GM19324 (cell line): ENCODE data around the gene TPK1.

ENCODE experiments used
- ATAC-seq: cut with Tn5 transposase; IDR thresholded peaks from one replicate; pipeline ENCODE4 v1.9.1; 2021; ENCODE audit warnings: mild to moderate bottlenecking, moderate library complexity; ENCODE audit not compliant: unreplicated experiment, low FRiP score

TPK1 gene

DNA sequence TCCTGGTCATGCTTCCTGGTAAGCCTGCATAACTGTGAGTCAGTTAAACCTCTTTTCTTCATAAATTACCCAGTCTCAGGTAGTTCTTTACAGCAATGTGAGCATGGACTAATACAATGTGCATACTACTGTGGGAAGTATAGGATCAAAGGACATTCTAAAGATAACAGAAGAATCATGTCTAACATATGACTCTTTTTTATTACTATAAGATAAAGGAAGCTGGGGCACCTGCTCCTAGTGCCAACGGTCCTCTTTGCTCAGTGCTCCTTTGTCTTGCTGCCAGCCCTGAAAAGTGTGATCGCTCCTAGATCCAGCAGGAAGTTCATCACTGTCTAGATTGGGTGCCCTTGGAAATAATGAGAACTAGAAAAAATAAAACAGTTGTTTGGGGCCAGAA lies 289.1 kb downstream of the TPK1 start:
- no peak for ATAC-seq

DNA sequence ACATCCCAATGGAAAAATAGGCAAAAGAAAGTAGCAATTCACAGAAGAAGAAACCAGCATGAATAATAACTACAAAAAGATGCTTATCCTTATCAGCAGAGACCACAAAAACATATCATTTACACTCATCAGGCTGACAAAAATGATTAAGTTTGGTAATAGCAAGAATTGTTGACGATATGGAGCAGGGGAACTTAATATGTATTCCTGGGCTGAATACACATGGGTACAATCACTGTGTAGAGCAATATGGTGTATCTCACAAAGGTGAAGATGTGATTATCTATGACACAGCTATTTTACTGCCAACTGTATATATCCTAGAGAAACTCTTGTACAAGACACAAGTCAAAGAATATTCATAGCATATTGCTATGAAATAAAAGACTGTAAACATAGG lies 290.5 kb downstream of the TPK1 start:
- ATAC-seq = no peak

DNA sequence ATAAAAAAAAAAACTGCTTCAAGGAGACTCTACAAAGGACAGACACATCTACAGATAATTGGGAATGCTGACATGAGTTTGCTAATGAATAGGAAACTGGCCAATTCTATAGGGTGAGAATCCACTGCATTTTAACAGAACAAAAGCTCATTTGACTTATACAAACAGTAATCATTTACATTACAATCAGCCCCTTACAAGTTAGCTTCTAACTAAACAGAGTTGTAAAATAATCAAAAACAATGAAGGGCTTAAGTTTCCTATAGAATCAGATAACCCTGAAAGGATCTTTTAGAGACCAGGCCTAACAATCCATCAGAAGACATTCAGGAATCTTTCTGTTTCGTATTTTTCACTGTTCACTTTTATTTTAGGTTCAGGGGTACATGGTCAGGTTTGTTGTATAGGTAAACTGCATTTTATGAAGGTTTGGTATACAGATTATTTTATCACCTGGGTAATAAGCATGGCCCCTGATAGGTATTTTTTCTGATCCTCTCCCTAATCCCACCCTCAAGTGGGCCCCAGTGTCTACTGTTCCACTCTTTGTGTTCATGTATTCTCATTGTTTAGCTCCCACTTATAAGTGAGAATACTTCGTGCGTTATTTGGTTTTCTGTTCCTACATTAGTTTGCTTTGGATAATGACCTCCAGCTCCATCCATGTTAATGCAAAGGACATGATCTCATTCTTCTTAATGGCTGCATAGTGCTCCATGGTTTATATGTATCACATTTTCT lies 301.0 kb downstream of the TPK1 start:
- no peak for ATAC-seq

- no peak for ATAC-seq
Measured at GRCh38 chr7:144534196-144534595, 301.7 kb downstream of the TPK1 start.

GRCh38 chr7:144531181-144531580 lies 304.7 kb downstream of the TPK1 start:
- no peak for ATAC-seq

DNA sequence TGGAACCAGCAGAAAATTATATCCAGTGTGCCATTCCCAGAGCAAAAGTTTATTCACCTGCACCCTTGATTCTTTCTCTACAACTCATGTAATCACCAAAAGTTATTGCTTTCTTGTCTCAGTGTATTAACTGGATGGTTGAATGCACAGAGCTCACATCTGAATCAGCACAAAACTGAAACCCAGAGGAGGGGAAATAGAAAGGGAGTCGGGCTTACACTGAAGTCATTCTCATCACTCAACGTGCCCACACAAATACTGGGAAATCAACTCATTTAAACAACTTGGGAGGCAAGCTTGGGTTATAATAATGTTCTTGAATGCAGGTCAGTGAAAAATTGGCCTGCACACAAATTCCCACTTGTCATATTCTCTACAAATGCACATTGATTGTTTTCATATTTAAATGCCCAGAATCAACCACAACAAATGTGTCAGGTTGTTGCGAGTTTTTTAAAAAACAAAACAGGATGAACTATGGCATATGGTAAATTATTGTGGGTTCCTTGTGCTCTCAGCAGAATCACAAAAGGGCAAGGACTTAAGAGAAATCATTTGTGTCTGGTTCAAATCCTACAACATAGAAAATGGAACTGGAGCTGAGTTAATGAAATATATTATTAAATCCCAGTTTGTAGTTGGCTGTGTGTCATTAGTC lies 306.5 kb downstream of the TPK1 start:
- peak; percentile 98 for ATAC-seq

GRCh38 chr7:144528536-144529045 lies 307.3 kb downstream of the TPK1 start:
- ATAC-seq = no peak

GRCh38 chr7:144527051-144527471 lies 308.8 kb downstream of the TPK1 start:
- ATAC-seq = no peak

DNA sequence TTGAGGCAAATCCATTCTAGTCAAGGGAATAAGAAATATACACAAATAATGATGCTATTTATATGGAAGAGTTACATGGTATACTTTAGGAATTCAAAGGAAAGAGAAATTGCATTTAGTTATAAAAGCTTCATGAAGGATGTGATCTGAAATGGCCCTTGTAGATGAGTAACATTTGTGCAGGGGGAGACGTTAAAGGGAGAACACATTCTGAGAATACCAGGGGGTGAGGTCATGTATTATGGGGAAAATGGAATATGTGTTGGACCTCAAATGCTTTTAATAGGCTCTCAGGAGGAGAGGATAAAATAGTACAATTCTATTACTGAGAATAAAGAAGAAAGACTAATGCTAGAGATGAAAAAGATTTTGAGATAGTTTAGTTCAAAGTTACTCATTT lies 309.9 kb downstream of the TPK1 start:
- no peak for ATAC-seq

GRCh38 chr7:144524271-144524670 lies 311.6 kb downstream of the TPK1 start:
- no peak for ATAC-seq

DNA sequence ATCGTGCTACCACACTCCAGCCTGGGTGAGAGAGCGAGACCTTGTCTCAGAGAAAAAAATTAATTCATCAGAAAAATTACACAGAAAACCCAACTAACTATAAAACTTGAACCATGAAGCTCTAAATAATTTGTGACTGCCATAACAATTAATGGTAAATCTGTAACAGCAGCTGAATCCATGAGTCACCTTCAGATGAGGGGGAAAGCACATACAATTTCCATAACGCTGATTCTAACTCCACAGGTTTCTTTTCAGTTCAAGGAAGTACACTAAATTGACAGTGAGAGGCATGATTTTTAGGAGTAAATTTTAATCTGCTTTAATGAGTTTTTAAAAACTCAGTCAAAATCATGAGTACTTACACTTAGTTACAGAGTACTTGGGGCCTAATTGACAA lies 312.2 kb downstream of the TPK1 start:
- no peak for ATAC-seq

- no peak for ATAC-seq
Measured at GRCh38 chr7:144519925-144520324, 315.9 kb downstream of the TPK1 start.

DNA sequence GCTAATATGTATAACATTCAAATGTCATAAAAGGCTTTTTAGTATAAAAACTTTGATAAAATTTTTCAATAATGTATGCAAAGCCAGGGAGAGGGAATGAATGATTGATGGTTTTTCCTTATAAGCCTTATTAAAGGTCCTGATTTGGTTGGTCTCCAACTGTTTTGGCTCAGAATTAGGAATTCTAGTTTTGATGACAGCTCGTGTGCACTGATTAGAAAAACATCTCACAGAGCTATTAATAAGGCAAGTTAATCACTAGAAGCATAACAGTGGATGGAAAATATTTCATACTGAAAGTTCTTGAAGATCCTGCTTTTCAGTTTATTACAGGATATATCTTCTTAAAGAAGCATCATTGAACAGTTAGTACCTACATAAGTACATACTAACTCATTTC lies 317.5 kb downstream of the TPK1 start:
- no peak for ATAC-seq

- ATAC-seq = no peak
Measured at GRCh38 chr7:144517749-144518148, 318.1 kb downstream of the TPK1 start.

GRCh38 chr7:144516729-144517525 lies 318.9 kb downstream of the TPK1 start:
- ATAC-seq = no peak

DNA sequence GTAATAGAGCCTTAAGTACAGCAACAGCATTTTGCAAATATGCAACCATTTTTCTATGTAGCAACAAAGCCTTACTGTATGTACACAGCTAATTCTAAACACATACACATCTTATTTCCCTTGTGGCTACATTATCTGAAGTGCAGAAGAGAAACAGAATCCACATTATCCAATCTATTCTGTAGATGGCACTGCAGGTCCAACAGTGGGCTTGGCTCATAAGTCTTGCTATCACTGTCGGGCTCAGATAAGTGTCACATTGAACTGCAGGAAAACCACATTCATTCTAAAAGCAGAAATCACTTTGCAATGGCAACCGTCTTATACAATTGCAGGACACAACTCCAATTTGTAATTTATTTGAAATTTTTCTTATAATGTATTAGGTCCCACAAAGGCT lies 322.5 kb downstream of the TPK1 start:
- no peak for ATAC-seq

DNA sequence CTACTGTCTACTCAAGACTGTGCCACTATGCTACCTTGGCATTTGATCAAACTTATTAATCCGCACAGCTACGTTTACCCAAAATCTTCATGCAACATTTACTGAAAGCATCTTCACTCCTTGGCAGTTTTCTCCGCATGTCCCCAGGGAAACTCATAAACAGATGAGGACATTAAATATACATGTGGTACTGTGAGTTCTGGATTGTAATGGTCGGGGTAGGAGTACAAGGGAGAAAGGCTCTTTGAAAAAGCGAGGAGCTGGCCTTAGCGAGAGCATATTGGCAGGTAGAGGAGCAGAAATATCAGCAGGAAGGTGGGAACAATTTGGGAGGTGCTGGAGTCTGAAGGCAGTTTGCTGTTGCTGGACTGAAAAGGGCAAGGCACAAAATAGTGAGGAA lies 325.2 kb downstream of the TPK1 start:
- ATAC-seq = no peak

DNA sequence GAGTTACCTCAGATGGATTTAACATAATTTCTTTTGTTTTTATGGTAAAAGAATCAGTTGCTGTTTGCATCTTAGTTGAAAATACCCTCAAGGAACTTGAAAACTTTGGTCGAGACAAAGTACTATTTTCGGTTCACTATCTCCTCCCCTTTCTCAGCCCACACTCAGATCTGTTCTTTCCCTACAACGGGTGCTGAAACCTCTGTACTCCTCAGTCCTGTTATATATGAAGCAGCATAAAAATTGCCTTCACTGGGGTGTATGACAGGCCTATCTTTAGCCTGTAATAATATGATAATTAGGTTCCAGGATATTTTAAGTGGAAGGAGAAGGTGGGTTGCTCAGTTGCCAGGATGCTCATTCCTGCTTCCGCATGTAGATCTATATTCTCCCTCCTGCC lies 327.2 kb downstream of the TPK1 start:
- peak; percentile 88 for ATAC-seq

DNA sequence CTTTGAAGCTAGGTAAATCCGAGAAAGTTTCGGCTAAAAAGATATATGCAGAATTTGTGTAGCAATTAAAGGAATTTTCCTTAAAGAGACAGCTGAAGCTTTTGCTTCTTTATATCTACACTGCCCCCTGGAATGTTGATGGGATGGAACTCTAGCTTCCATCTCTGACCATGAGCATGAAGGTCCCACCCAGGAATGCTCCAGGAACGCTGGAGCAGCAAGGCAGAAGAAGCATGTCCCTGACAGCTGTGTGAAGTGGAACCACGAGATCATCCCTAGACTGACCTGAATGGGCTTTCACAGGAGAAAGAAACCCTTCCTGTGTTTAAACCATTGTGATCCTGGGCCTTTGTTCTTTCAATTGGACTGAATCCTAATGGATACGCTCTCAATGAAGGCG lies 332.6 kb downstream of the TPK1 start:
- ATAC-seq = no peak

DNA sequence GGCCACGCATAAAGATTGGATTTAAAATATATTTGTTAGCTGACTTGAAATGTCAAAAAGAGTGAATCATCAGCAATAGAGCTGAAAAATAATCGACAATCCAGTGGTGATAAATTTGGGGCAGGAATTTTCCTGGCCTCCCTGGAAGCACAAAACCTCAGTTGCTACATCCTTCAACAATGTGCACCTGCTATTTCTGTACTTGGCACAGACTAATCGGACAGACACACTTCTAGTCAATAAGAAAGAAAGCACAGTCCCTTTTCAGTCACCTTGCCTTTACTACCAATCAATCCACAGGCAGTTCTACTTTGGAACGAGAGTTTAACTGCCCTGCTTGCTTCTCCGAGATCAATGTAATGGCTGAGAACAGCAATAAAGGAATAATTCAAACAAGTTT lies 335.6 kb downstream of the TPK1 start:
- no peak for ATAC-seq

DNA sequence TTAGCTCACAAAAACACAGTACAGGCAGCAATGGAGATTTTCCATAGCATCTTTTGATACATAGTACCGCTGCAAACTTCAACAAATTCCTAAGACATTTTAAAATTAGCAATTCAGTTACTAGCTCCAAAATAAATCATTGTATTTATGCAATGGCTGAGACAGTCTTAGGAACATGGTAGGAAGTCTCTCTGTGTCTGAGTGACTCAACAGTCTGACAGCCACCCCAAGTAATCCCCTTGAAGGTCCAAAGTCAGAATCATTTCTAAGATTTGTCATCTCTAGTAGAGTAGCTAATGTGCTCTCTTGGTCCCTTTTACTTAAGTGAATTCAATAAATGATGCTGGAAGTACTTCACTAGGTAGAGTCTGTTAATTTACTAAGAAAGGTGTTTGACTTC lies 338.6 kb downstream of the TPK1 start:
- ATAC-seq = no peak
